K562 (cell line): ENCODE measurements around the gene KCNH2. TPM values are rescaled to one million over a fixed set of nuclear protein-coding genes. Genes with fewer than 3 reads are reported as not detected.

Source experiments
- ATF1 ChIP-seq, 2 experiments: fragments of 450-650 bp in 1 of 2; IDR thresholded peaks; 2 replicates each; pipeline ENCODE4 v1.6.1; 2016; ENCODE audit warnings: missing compliant biosample characterization in 1 of 2, missing genetic modification characterization in 1 of 2
- CAMTA2 ChIP-seq: fragments of 250-450 bp; sonication (Bioruptor Pico); conservative IDR thresholded peaks from 2 replicates; pipeline ENCODE4 v1.5.1; 2022
- CREB1 ChIP-seq, 2 experiments: sonication (generic) in 1 of 2; formaldehyde crosslinking in 1 of 2; IDR thresholded peaks; 2 replicates each; pipeline versions ENCODE4 v1.6.1 to v1.8.0; 2012 to 2022; ENCODE audit warnings: inconsistent platforms in 1 of 2, mild to moderate bottlenecking in 1 of 2, missing genetic modification reagents in 1 of 2, moderate library complexity in 1 of 2
- KLF16 ChIP-seq: IDR thresholded peaks from 2 replicates; pipeline ENCODE4 v1.6.1; 2016; ENCODE audit warnings: antibody characterized with exemption
- MEF2A ChIP-seq: IDR thresholded peaks from 2 replicates; pipeline ENCODE4 v1.6.1; 2011; ENCODE audit warnings: low read depth, mild to moderate bottlenecking, low read length, moderate library complexity; ENCODE audit not compliant: control insufficient read depth
- PCBP1 ChIP-seq: fragments of 200-400 bp; formaldehyde crosslinking; IDR thresholded peaks from 2 replicates; pipeline ENCODE4 v1.6.1; 2018; ENCODE audit warnings: mild to moderate bottlenecking, low read depth, low read length; ENCODE audit not compliant: poor library complexity, severe bottlenecking
- RAD21 ChIP-seq, 2 experiments: fragments of 250-450 bp in 1 of 2; fragments of 450-650 bp in 1 of 2; sonication (Bioruptor Pico) in 1 of 2; formaldehyde crosslinking in 1 of 2; IDR thresholded peaks in 1 of 2; conservative IDR thresholded peaks in 1 of 2; 2 replicates each; pipeline versions ENCODE4 v1.4.0 to v1.8.0; 2020 to 2022; ENCODE audit warnings: mild to moderate bottlenecking in 2 of 2, moderate library complexity in 1 of 2
- REST ChIP-seq, 2 experiments: fragments of 450-650 bp; formaldehyde crosslinking in 1 of 2; IDR thresholded peaks; 2 replicates each; pipeline versions ENCODE4 v1.4.0 to v1.6.1; 2014 to 2020; ENCODE audit warnings: mild to moderate bottlenecking in 2 of 2, borderline replicate concordance in 1 of 2, low read depth in 1 of 2
- SMC3 ChIP-seq: conservative IDR thresholded peaks from 2 replicates; pipeline ENCODE4 v1.6.1; 2011; ENCODE audit warnings: low read depth, low read length, improper control_type of control experiment; ENCODE audit not compliant: insufficient read depth
- ZFP36 ChIP-seq: fragments of 150-350 bp; IDR thresholded peaks from 2 replicates; pipeline ENCODE4 v1.6.1; 2018; ENCODE audit warnings: low read length, low read depth; ENCODE audit not compliant: partially characterized antibody
- ZNF197 ChIP-seq: fragments of 200-800 bp; sonication (Bioruptor generic); IDR thresholded peaks from 2 replicates; pipeline ENCODE4 v1.6.1; 2016; ENCODE audit warnings: low read depth, missing genetic modification characterization, missing compliant biosample characterization
- polyA plus RNA-seq, 8 experiments: library from polyadenylated mRNA; depleted of rRNA in 4 of 8; stranded (reverse) in 5 of 8; unstranded in 3 of 8; fragments of >200 nt; fragmentation: Nextera tagmentation in 2 of 8; fragmentation: Illumina TruSeq in 1 of 8; extraction: Ambion mirVana in 2 of 8; extraction: Trizol in 1 of 8; gene quantifications; 2 replicates each; pipeline versions ENCODE4 v1.2.1 to v1.2.3, GENCODE V29; 2011 to 2014; ENCODE audit warnings: inconsistent platforms in 1 of 8, missing spikeins in 1 of 8
- total RNA-seq, 7 experiments: library from RNA; depleted of rRNA in 6 of 7; stranded (reverse); fragments of >200 nt in 6 of 7; fragmentation: Illumina TruSeq in 2 of 7; extraction: Trizol in 2 of 7; gene quantifications; 2 replicates each; pipeline versions ENCODE4 v1.2.1 to v1.2.3, GENCODE V29; 2011 to 2021; ENCODE audit warnings: low replicate concordance in 1 of 7
- TF ChIP-seq, protein P1 (sequence below): fragments of 250-450 bp; sonication (Bioruptor Pico); IDR thresholded peaks from 2 replicates; pipeline ENCODE4 v1.4.0; 2020; ENCODE audit warnings: mild to moderate bottlenecking, moderate library complexity
- TF ChIP-seq, protein P2 (sequence below): fragments of 150-350 bp; IDR thresholded peaks from 2 replicates; pipeline ENCODE4 v1.6.1; 2014; ENCODE audit warnings: low read depth, mild to moderate bottlenecking, low read length, borderline replicate concordance

KCNH2 gene
- total and polyA plus RNA-seq, 9 of the 15 experiments (the other 6 are each of a cell fraction or from before 2014, with no cell fraction given), result 18.1 to 368 (median 218) TPM

GRCh38 chr7:150927956-150928344 is 50.2 kb downstream of the KCNH2 start (continued):
- TF ChIP-seq REST (IDR thresholded peaks at IDR 0.05; ENCODE audit: borderline replicate concordance), result peak; percentile 28; the same call in 1 of the 2 replicates
- no peak for TF ChIP-seq REST (CRISPR knock-in tag; IDR thresholded peaks at IDR 0.05; ENCODE audit: low read depth)
- TF ChIP-seq, protein P1, sequence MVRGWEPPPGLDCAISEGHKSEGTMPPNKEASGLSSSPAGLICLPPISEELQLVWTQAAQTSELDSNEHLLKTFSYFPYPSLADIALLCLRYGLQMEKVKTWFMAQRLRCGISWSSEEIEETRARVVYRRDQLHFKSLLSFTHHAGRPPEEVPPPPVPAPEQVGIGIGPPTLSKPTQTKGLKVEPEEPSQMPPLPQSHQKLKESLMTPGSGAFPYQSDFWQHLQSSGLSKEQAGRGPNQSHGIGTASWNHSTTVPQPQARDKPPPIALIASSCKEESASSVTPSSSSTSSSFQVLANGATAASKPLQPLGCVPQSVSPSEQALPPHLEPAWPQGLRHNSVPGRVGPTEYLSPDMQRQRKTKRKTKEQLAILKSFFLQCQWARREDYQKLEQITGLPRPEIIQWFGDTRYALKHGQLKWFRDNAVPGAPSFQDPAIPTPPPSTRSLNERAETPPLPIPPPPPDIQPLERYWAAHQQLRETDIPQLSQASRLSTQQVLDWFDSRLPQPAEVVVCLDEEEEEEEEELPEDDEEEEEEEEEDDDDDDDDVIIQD (CRISPR knock-in tag), result no peak
- TF ChIP-seq SMC3, result no peak
- no peak for TF ChIP-seq CAMTA2
- TF ChIP-seq, protein P2, sequence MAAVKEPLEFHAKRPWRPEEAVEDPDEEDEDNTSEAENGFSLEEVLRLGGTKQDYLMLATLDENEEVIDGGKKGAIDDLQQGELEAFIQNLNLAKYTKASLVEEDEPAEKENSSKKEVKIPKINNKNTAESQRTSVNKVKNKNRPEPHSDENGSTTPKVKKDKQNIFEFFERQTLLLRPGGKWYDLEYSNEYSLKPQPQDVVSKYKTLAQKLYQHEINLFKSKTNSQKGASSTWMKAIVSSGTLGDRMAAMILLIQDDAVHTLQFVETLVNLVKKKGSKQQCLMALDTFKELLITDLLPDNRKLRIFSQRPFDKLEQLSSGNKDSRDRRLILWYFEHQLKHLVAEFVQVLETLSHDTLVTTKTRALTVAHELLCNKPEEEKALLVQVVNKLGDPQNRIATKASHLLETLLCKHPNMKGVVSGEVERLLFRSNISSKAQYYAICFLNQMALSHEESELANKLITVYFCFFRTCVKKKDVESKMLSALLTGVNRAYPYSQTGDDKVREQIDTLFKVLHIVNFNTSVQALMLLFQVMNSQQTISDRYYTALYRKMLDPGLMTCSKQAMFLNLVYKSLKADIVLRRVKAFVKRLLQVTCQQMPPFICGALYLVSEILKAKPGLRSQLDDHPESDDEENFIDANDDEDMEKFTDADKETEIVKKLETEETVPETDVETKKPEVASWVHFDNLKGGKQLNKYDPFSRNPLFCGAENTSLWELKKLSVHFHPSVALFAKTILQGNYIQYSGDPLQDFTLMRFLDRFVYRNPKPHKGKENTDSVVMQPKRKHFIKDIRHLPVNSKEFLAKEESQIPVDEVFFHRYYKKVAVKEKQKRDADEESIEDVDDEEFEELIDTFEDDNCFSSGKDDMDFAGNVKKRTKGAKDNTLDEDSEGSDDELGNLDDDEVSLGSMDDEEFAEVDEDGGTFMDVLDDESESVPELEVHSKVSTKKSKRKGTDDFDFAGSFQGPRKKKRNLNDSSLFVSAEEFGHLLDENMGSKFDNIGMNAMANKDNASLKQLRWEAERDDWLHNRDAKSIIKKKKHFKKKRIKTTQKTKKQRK, result no peak
- TF ChIP-seq RAD21 (CRISPR knock-in tag; conservative IDR thresholded peaks at IDR 0.05 in 1 of 2, IDR thresholded peaks at IDR 0.05 in 1 of 2), result peak in 1 of 2 experiments; percentile 49; a peak in 3 of 4 replicates
- no peak for TF ChIP-seq PCBP1
- TF ChIP-seq MEF2A, result peak; percentile 52; the same call in 1 of the 2 replicates
- TF ChIP-seq ATF1 (CRISPR knock-in tag; IDR thresholded peaks at IDR 0.05), result no peak
- peak; percentile 83 for TF ChIP-seq ATF1 (tag; IDR thresholded peaks at IDR 0.05)
- TF ChIP-seq ZFP36, result no peak
- TF ChIP-seq KLF16, result no peak
- no peak for TF ChIP-seq ZNF197
- TF ChIP-seq CREB1 (IDR thresholded peaks at IDR 0.05), result peak; percentile 47; the same call in 1 of the 2 replicates
- peak; percentile 11; the same call in 1 of the 2 replicates for TF ChIP-seq CREB1 (CRISPR knock-in tag; IDR thresholded peaks at IDR 0.05)
